Cardiac muscle cell (in vitro differentiated cells and primary cell): ENCODE data around the gene FAR2. TPM values are rescaled to one million over a fixed set of nuclear protein-coding genes. Genes with fewer than 3 reads are reported as not detected.

ENCODE experiments used
- DNase-seq, 2 donors: peaks; one replicate each; pipeline versions ENCODE4 v3.0.0 to v3.0.0-alpha.2; 2010 to 2017; ENCODE audit warnings: low read depth in 1 of 2, low spot score in 1 of 2
- H3K27ac ChIP-seq: fragments of 200-600 bp; sonication (generic); 2 replicates; pipeline ENCODE4 v1.5.1; 2016
- H3K27me3 ChIP-seq: fragments of 200-600 bp; sonication (generic); 2 replicates; pipeline ENCODE4 v1.6.0; 2016; ENCODE audit warnings: control low read depth
- H3K36me3 ChIP-seq: fragments of 200-600 bp; sonication (generic); 2 replicates; pipeline ENCODE4 v1.5.1; 2016; ENCODE audit warnings: control low read depth
- H3K4me1 ChIP-seq: fragments of 200-600 bp; sonication (generic); 2 replicates; pipeline ENCODE4 v1.8.1; 2017; ENCODE audit warnings: low read depth, mild to moderate bottlenecking, mixed run types
- H3K4me3 ChIP-seq: fragments of 200-600 bp; sonication (generic); 2 replicates; pipeline ENCODE4 v1.5.1; 2016; ENCODE audit warnings: mild to moderate bottlenecking
- H3K9me3 ChIP-seq: fragments of 200-600 bp; sonication (generic); 2 replicates; pipeline ENCODE4 v1.5.1; 2017; ENCODE audit warnings: low read depth, mild to moderate bottlenecking, control low read depth
- polyA plus RNA-seq: library from polyadenylated mRNA; unstranded; fragments of >200 nt; fragmentation: Nextera tagmentation; extraction: Ambion mirVana; gene quantifications from 2 replicates; pipeline ENCODE4 v1.2.1, GENCODE V29; 2016
- total RNA-seq: library from RNA; depleted of rRNA; stranded (reverse); fragments of >200 nt; gene quantifications from 2 replicates; pipeline ENCODE4 v1.2.3, GENCODE V29; 2016
- TF ChIP-seq, protein P1 (sequence below): IDR thresholded peaks from 2 replicates; pipeline ENCODE4 v1.5.1; 2012; ENCODE audit warnings: low read depth, mild to moderate bottlenecking, low read length

The FAR2 gene
- total and polyA plus RNA-seq, 2 experiments from 2014 or later, result 0.38 to 0.42 TPM

- Histone ChIP-seq H3K36me3 (no peaks in the 10 kb centered on the region), H3K4me3 (no peak overlapping the region), H3K27me3 (no peaks in the 10 kb centered on the region), H3K4me1 (no peaks in the 10 kb centered on the region), H3K9me3 (no peaks in the 10 kb centered on the region), H3K27ac (no peak overlapping the region)
- TF ChIP-seq, protein P1, sequence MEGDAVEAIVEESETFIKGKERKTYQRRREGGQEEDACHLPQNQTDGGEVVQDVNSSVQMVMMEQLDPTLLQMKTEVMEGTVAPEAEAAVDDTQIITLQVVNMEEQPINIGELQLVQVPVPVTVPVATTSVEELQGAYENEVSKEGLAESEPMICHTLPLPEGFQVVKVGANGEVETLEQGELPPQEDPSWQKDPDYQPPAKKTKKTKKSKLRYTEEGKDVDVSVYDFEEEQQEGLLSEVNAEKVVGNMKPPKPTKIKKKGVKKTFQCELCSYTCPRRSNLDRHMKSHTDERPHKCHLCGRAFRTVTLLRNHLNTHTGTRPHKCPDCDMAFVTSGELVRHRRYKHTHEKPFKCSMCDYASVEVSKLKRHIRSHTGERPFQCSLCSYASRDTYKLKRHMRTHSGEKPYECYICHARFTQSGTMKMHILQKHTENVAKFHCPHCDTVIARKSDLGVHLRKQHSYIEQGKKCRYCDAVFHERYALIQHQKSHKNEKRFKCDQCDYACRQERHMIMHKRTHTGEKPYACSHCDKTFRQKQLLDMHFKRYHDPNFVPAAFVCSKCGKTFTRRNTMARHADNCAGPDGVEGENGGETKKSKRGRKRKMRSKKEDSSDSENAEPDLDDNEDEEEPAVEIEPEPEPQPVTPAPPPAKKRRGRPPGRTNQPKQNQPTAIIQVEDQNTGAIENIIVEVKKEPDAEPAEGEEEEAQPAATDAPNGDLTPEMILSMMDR, result no peak
- no peak for DNase-seq
Measured at GRCh38 chr12:29234552-29234951, 85.5 kb downstream of the FAR2 start.

GRCh38 chr12:29234965-29235626 is 86.0 kb downstream of the FAR2 start:
- Histone ChIP-seq H3K27me3 (no peaks in the 10 kb centered on the region), H3K36me3 (no peaks in the 10 kb centered on the region), H3K27ac (no peak overlapping the region), H3K9me3 (no peaks in the 10 kb centered on the region), H3K4me1 (no peaks in the 10 kb centered on the region), H3K4me3 (no peak overlapping the region)
- DNase-seq, result no peak
- TF ChIP-seq, protein P1, result no peak

DNA sequence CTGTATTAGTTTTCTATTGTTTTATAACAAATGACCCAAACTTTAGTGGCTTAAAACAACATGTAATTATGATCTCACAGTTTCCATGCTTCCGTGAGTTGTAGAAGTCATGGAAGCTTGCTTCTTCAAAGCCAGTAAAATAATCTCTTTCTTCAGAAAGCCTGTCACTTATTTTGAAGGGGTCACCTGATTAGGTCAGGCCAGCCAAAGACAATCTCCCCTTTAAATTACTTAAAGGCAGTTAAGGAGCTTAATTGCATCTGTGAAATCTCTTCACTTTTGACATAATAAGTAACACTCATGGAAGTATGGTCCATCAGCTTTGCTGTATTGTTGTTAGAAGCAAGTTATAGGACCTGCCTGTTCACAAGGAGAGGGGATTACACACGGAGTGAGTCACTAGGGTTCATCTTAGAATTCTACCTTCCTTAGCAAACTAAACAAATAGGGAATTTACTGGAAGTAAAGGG is 89.8 kb downstream of the FAR2 start:
- H3K4me3 ChIP-seq, result no peak overlapping the region
- no peaks in the 10 kb centered on the region for H3K9me3 ChIP-seq
- TF ChIP-seq, protein P1, result no peak
- no peaks in the 10 kb centered on the region for H3K36me3 ChIP-seq
- no peaks in the 10 kb centered on the region for H3K27me3 ChIP-seq
- no peaks in the 10 kb centered on the region for H3K4me1 ChIP-seq
- H3K27ac ChIP-seq, result no peak overlapping the region
- DNase-seq, result no peak

GRCh38 chr12:29239336-29239735 is 90.3 kb downstream of the FAR2 start:
- Histone ChIP-seq H3K27me3 (no peaks in the 10 kb centered on the region), H3K9me3 (no peaks in the 10 kb centered on the region), H3K4me1 (no peaks in the 10 kb centered on the region), H3K36me3 (no peaks in the 10 kb centered on the region), H3K4me3 (no peak overlapping the region), H3K27ac (no peak overlapping the region)
- TF ChIP-seq, protein P1, result no peak
- no peak for DNase-seq

DNA sequence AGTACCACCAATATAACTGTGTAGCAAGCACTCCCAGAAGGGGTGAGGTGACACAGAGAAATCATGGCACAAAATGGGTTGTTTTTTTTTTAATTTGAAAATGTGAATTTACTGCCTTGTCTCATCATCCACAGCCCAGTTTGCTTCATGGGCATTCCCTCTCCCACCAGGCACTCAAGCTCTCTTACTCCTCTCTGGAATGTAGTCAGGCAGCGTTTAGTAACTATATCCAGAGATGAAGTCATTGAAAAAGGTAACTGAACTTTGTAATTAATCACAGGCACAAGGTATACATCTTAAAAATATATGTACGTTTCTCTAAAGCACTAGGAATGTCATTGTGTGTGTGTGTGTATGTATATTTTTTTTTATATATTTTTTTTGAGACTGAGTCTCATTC is 91.4 kb downstream of the FAR2 start:
- TF ChIP-seq, protein P1, result no peak
- H3K36me3 ChIP-seq, result no peaks in the 10 kb centered on the region
- no peaks in the 10 kb centered on the region for H3K27me3 ChIP-seq
- H3K4me3 ChIP-seq, result no peak overlapping the region
- DNase-seq, result no peak
- no peak overlapping the region for H3K27ac ChIP-seq
- H3K4me1 ChIP-seq, result no peaks in the 10 kb centered on the region
- H3K9me3 ChIP-seq, result no peaks in the 10 kb centered on the region
